ENCODE data around the gene STK32B.

- no peak for TF ChIP-seq POLR2A (IDR thresholded peaks at IDR 0.05)
- no peak for TF ChIP-seq POLR2AphosphoS5 (IDR thresholded peaks at IDR 0.05)
- TF ChIP-seq CTCF (IDR thresholded peaks at IDR 0.05) = no peak
These were observed 83.3 kb downstream of the STK32B start for GRCh38 chr4:5134620-5135019.
